H1 (cell line): ENCODE results near the gene DZIP1L. TPM values are rescaled to one million over a fixed set of nuclear protein-coding genes. Genes with fewer than 3 reads are reported as not detected.

Source experiments
- SAP30 ChIP-seq: fragments of 300-600 bp; sonication (generic); IDR thresholded peaks from 2 replicates; pipeline ENCODE4 v1.7.1; 2012; ENCODE audit warnings: low read length, moderate library complexity, mild to moderate bottlenecking, inconsistent platforms; ENCODE audit not compliant: insufficient read depth, insufficient replicate concordance
- SIN3A ChIP-seq, 2 experiments: IDR thresholded peaks in 1 of 2; conservative IDR thresholded peaks in 1 of 2; 2 replicates each; pipeline ENCODE4 v1.6.1; 2011 to 2012; ENCODE audit warnings: low read length in 2 of 2, improper control_type of control experiment in 1 of 2, low read depth in 1 of 2, mild to moderate bottlenecking in 1 of 2
- polyA plus RNA-seq, 7 experiments: library from polyadenylated mRNA; depleted of rRNA in 3 of 7; stranded (reverse) in 5 of 7; unstranded in 2 of 7; fragments of >200 nt in 5 of 7; fragments of 200-250 nt in 2 of 7; gene quantifications; 1 replicate in 5 of 7; 2 replicates in 1 of 7; 4 replicates in 1 of 7; pipeline versions ENCODE4 v1.2.1 to v1.2.3, GENCODE V29; 2011 to 2013; ENCODE audit warnings: missing spikeins in 2 of 7, mixed read lengths in 2 of 7
- total RNA-seq: library from RNA; stranded (reverse); fragmentation: NEBNext Ultra II Directional; extraction: Animal tissue kit (Norgen Biotek cat#: 25700); gene quantifications from 2 replicates; pipeline ENCODE4 v1.2.1, GENCODE V29; 2021

The DZIP1L gene
- total and polyA plus RNA-seq, 2 of the 8 experiments (the other 6 are each of a cell fraction or from before 2014, with no cell fraction given), result 6.5 to 8.3 TPM

DNA sequence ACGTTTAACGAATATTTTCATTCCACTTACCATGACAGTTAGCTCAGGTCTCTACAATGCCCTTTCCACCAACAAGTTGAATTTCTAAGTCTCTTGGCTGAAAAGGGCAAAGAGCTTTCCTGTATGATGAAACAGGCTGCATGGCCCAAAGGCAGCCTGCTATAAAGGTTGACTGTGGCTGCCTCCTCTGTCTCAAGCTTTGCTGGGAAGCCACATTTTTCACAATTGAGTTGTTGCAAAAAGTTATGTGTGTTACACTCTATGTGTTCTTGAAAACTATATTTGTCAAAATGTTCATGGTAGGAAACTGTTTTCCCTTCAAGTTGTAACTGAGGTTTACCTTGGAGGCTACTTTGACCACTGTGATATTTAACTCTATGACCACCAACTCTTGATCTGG lies 49.5 kb downstream of the DZIP1L start (continued):
- TF ChIP-seq SIN3A (conservative IDR thresholded peaks at IDR 0.05 in 1 of 2, IDR thresholded peaks at IDR 0.05 in 1 of 2; ENCODE audit: low read depth in 1 of 2, low read length in 2 of 2), result no peak
- no peak for TF ChIP-seq SAP30
